HUES64 (cell line): ENCODE data around the gene SSTR3.

Experiments
- H3K27ac ChIP-seq: 2 replicates; pipeline ENCODE4 v1.7.0; 2013; ENCODE audit warnings: low read depth, low read length, inconsistent platforms
- H3K27me3 ChIP-seq: 2 replicates; pipeline ENCODE4 v1.6.1; 2013; ENCODE audit warnings: mild to moderate bottlenecking, low read length; ENCODE audit not compliant: insufficient read depth
- H3K36me3 ChIP-seq: 2 replicates; pipeline ENCODE4 v1.6.1; 2013; ENCODE audit warnings: mild to moderate bottlenecking, low read length; ENCODE audit not compliant: insufficient read depth
- H3K4me1 ChIP-seq: 2 replicates; pipeline ENCODE4 v1.6.1; 2013; ENCODE audit warnings: mild to moderate bottlenecking, low read length, moderate library complexity; ENCODE audit not compliant: insufficient read depth
- H3K4me3 ChIP-seq: 2 replicates; pipeline ENCODE4 v1.5.1; 2013; ENCODE audit warnings: mild to moderate bottlenecking, low read length, moderate library complexity
- H3K9ac ChIP-seq: 2 replicates; pipeline ENCODE4 v1.6.1; 2013; ENCODE audit warnings: mild to moderate bottlenecking, low read depth, low read length
- H3K9me3 ChIP-seq: 2 replicates; pipeline ENCODE4 v1.6.1; 2013; ENCODE audit warnings: low read depth, low read length; ENCODE audit not compliant: insufficient read depth
- WGBS: fragments of 150-250, 120-280 bp; methylation state at CpG from one replicate; pipeline ENCODE4 v1.1.7; 2013; ENCODE audit warnings: missing lambda C conversion rate; 5-methylcytosine and 5-hydroxymethylcytosine counted together

The SSTR3 gene

GRCh38 chr22:37213218-37213855, 1.1 kb upstream of the SSTR3 start:
- peaks cover 5% of the 10 kb centered on the region; the same call in 1 of the 2 replicates for H3K4me1 ChIP-seq
- no peaks in the 10 kb centered on the region for H3K36me3 ChIP-seq
- H3K9ac ChIP-seq: no peak overlapping the region
- H3K9me3 ChIP-seq: no peaks in the 10 kb centered on the region
- H3K4me3 ChIP-seq: no peak overlapping the region
- H3K27ac ChIP-seq: no peak overlapping the region
- WGBS: 94% methylated on average over 18 of the region's 18 CpGs
- no peaks in the 10 kb centered on the region for H3K27me3 ChIP-seq

- Histone ChIP-seq H3K27me3 (no peaks in the 10 kb centered on the region), H3K9me3 (no peaks in the 10 kb centered on the region), H3K36me3 (no peaks in the 10 kb centered on the region), H3K4me1 (peaks cover 5% of the 10 kb centered on the region; the same call in 1 of the 2 replicates), H3K27ac (no peak overlapping the region), H3K9ac (no peak overlapping the region), H3K4me3 (no peak overlapping the region)
- WGBS: 75% methylated on average over 5 of the region's 6 CpGs
Observed at GRCh38 chr22:37211866-37212173, 457 bp downstream of the SSTR3 start.

DNA sequence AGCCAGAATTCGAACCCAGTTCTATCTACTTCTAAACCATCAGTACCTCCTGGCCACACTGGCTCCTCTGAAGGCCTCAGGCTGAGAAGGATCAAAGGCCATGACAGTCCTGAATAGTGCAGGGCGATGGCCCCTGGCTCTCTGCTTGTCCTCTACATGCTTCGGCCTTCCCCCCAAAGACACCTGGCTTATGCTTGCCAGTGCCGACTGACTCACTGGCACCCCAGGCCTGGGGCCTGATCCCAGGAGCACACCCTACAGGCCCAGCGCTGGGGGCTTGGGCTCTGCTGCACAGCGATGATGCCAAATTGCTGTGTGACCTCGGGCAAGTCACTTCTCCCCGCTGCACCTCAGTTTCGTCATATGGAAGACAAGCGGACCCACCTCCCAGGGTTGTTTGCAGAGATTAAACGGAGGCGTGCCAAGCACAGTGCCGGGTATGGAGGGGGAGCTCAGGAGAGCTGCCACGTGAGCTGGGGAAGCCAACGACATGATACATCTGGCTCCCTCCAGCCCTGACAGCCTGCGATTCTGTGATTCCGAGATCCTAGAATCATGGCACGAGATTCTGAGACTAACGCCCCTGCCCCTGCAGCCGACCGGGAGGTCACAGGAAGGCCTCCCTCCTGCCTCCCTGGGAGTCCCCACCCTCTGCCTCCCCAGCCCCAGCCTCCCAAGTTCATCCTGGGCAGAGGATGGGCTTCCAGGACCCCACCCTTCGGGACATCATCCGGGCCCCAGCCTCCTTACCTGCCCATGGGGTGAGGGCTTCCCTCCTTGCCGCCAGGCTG, 1.0 kb downstream of the SSTR3 start:
- no peak overlapping the region for H3K4me3 ChIP-seq
- peaks cover 5% of the 10 kb centered on the region; the same call in 1 of the 2 replicates for H3K4me1 ChIP-seq
- 90% methylated on average over 24 of the region's 24 CpGs for WGBS
- H3K27me3 ChIP-seq: no peaks in the 10 kb centered on the region
- no peaks in the 10 kb centered on the region for H3K36me3 ChIP-seq
- no peaks in the 10 kb centered on the region for H3K9me3 ChIP-seq
- H3K27ac ChIP-seq: no peak overlapping the region
- H3K9ac ChIP-seq: no peak overlapping the region

DNA sequence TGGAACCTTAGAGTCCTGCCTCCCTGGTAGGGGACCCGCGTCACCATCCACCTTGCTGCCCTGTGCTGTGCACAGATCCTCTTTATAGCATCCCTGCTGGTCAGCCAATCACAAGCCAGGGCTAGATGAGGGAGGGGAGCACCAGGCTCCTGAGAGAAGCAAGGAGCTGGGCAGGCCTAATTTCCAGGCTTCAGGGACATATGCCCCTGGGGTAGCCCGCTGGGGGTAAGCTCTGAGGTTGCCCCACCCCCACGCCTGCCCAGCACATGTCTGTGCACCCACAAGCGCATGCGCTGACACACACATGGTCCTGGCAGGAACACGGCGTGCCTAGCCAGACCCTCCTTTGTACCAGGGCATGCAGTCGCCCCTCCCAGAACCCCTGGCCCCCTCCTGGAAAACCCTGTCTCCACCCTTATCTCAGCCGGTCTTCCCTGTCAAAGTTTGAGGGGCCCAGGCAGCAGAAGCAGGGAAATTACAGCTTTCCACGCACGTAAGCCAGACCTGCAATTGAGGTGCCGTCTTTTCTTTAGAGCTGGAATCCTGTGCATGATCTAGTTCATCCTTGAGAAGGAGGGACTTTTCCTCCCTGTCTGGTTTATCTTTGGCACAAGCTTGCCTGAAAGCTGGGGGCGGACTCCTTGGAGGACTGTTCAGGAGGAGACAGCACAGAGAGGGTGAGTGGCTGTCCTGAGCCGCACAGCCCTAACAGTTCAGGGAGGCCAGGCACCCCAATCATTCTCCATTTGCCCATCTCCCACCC, 2.1 kb downstream of the SSTR3 start:
- Histone ChIP-seq H3K9ac (no peak overlapping the region), H3K27me3 (no peaks in the 10 kb centered on the region), H3K4me3 (no peak overlapping the region), H3K4me1 (peaks cover 5% of the 10 kb centered on the region; the same call in 1 of the 2 replicates), H3K36me3 (no peaks in the 10 kb centered on the region), H3K9me3 (no peaks in the 10 kb centered on the region), H3K27ac (no peak overlapping the region)
- 89% methylated on average over 15 of the region's 15 CpGs for WGBS

- Histone ChIP-seq H3K4me3 (no peak overlapping the region), H3K9ac (no peak overlapping the region), H3K4me1 (peaks cover 5% of the 10 kb centered on the region; the same call in 1 of the 2 replicates), H3K27me3 (no peaks in the 10 kb centered on the region), H3K36me3 (no peaks in the 10 kb centered on the region), H3K27ac (no peak overlapping the region), H3K9me3 (no peaks in the 10 kb centered on the region)
- 92% methylated on average over 9 of the region's 9 CpGs for WGBS
Observed at GRCh38 chr22:37209140-37209845, 3.0 kb downstream of the SSTR3 start.

DNA sequence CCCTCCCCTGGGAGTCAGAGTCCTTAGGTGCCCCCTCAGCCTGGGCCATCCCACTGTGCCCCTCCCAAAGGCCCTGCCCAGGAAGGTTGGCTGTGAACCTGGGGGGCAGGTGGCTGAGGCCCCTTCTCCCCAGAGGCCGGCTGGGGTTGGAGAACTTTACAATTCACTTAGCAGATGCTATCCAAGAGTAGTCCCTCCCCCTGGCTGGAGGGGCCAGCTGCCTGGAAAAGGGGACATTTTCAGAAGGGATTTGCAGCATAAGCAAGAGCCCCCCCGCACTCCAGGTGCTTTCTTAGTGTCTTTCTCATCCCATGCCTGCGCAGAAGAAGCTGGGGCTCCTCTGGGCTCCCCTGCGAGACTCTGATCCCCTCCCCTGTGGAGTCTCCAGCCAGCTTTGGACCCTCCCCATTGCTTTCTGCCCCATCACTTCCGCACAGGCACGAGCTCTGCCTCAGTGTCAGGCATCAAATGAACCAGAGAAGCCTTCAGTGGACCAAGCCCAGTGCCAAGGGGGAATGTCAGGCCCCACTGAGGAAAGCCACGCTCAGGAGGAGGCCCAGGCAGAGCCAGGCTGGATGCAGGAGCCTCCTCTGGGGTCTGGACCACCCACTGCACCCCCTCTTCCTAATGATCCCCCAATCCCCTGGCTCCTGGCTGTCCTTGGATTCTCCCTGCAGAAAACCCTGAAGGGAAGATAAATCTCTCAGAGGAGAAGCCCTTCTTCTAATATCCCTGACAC, 3.7 kb downstream of the SSTR3 start:
- Histone ChIP-seq H3K27ac (no peak overlapping the region), H3K27me3 (no peaks in the 10 kb centered on the region), H3K4me1 (peaks cover 5% of the 10 kb centered on the region; the same call in 1 of the 2 replicates), H3K4me3 (no peak overlapping the region), H3K9ac (no peak overlapping the region), H3K9me3 (no peaks in the 10 kb centered on the region), H3K36me3 (no peaks in the 10 kb centered on the region)
- WGBS: 75% methylated on average over 7 of the region's 7 CpGs

DNA sequence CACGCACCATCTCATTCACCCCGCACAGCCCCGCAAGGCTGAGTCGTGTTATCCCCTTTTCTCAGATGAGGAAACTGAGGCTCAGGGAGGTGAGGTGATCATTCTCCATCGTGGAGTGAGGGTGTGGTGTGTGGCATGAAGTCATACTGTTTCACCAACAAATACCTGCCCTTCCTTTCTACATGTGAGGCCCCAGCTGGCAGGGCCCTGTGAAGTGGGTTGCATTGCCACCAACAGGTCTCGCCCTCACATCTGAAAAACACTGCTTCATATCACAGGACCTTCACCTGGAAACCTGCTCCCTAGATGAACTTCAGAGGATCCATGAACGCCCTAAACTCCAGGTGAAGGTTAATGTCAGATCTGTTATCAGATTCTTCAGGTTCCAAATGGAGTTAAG, 4.3 kb downstream of the SSTR3 start:
- Histone ChIP-seq H3K27me3 (no peaks in the 10 kb centered on the region), H3K9ac (no peak overlapping the region), H3K27ac (no peak overlapping the region), H3K4me1 (peaks cover 5% of the 10 kb centered on the region; the same call in 1 of the 2 replicates), H3K36me3 (no peaks in the 10 kb centered on the region), H3K9me3 (no peaks in the 10 kb centered on the region), H3K4me3 (no peak overlapping the region)
- 91% methylated on average over 6 of the region's 7 CpGs for WGBS

DNA sequence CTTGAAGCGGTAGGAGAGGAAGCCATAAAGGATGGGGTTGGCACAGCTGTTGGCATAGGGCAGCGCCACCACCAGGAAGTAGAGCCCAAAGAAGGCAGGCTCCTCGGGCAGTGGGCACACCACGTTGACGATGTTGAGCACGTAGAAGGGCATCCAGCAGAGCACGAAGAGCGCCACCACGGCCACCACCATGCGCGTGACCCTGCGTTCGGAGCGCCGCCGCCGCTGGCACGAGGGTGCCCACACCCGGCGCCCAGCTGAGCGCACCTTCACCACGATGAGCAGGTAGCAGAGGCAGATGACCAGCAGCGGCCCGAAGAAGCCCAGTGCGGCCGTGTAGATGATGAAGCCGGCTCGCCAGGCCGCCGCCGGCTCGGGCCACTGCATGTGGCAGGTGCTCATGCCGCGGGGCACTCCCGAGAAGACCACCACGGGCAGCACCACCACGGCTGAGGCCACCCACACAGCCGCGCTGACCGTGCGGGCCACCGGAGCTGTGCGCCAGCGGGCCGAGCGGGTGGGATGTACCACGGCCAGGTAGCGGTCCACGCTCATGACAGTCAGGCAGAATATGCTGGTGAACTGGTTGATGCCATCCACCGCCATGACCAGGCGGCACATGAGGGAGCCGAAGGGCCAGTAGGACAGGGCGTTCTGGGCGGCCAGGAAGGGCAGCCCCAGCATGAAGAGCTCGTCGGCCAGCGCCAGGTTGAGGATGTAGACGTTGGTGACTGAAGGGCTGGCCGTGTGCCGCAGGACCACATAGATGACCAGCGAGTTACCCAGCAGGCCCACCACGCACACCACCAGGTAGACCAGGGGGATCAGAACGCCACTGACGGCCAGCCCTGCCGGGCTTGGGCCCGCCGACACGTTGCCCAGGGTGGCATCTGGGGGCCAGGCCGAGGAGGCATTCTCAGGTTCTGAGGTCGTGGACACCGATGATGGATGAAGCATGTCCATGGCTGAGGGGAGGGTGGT, 5.1 kb downstream of the SSTR3 start:
- Histone ChIP-seq H3K9me3 (no peaks in the 10 kb centered on the region), H3K4me3 (no peak overlapping the region), H3K27me3 (no peaks in the 10 kb centered on the region), H3K4me1 (no peaks in the 10 kb centered on the region), H3K27ac (no peak overlapping the region), H3K9ac (no peak overlapping the region), H3K36me3 (no peaks in the 10 kb centered on the region)
- WGBS: 94% methylated on average over 71 of the region's 71 CpGs

- Histone ChIP-seq H3K9ac (no peak overlapping the region), H3K27me3 (no peaks in the 10 kb centered on the region), H3K9me3 (no peaks in the 10 kb centered on the region), H3K4me3 (no peak overlapping the region), H3K27ac (no peak overlapping the region), H3K36me3 (no peaks in the 10 kb centered on the region), H3K4me1 (no peaks in the 10 kb centered on the region)
- WGBS: 95% methylated on average over 16 of the region's 16 CpGs
Observed at GRCh38 chr22:37206118-37206840, 6.0 kb downstream of the SSTR3 start.
